Thoracic aorta (tissue), 2 donors: Measurements from ENCODE around the gene DNAJC3. TPM values are rescaled to one million over a fixed set of nuclear protein-coding genes. Genes with fewer than 3 reads are reported as not detected.

Experiments used
- ATAC-seq: fragments of 150-250 bp; one replicate; pipeline ENCODE4 v1.8.0; 2017; ENCODE audit warnings: low read depth; ENCODE audit not compliant: insufficient number of reproducible peaks, low FRiP score
- DNase-seq: peaks from one replicate; pipeline ENCODE4 v3.0.0-alpha.2; 2020; ENCODE audit warnings: low spot score
- H3K27ac ChIP-seq, 2 donors: fragments of 200-600 bp; sonication (generic); 1 replicate in 1 of 2; 2 replicates in 1 of 2; pipeline ENCODE4 v1.5.1; 2016; ENCODE audit warnings: mild to moderate bottlenecking in 2 of 2, moderate library complexity in 2 of 2
- H3K27me3 ChIP-seq: fragments of 200-600 bp; sonication (generic); replicated peaks from 2 replicates; pipeline ENCODE4 v1.6.0; 2016; ENCODE audit warnings: mild to moderate bottlenecking; ENCODE audit not compliant: insufficient read depth
- H3K36me3 ChIP-seq: fragments of 200-600 bp; sonication (generic); one replicate; pipeline ENCODE4 v1.5.1; 2016
- H3K4me1 ChIP-seq, 2 donors: fragments of 200-600 bp; sonication (generic); 1 replicate in 1 of 2; 2 replicates in 1 of 2; pipeline versions ENCODE4 v1.5.1 to v1.6.0; 2016; ENCODE audit warnings: low read depth in 2 of 2, mild to moderate bottlenecking in 1 of 2; ENCODE audit not compliant: control insufficient read depth in 1 of 2
- H3K4me3 ChIP-seq: fragments of 200-600 bp; sonication (generic); 2 replicates; pipeline ENCODE4 v1.5.1; 2016; ENCODE audit warnings: mild to moderate bottlenecking
- H3K9me3 ChIP-seq: fragments of 200-600 bp; sonication (generic); 2 replicates; pipeline ENCODE4 v1.5.1; 2016
- total RNA-seq, 2 donors: library from RNA; depleted of rRNA; stranded (reverse); fragments of >200 nt; gene quantifications; one replicate each; pipeline versions ENCODE4 v1.1.0 to v1.2.3, GENCODE V29; 2016
- TF ChIP-seq, protein P1 (sequence below): fragments of 200-600 bp; sonication (generic); IDR thresholded peaks from one replicate; pipeline ENCODE4 v1.5.1; 2019; ENCODE audit warnings: antibody characterized with exemption

The DNAJC3 gene
- total RNA-seq, 2 donors from 2014 or later = 63.4 to 90.1 TPM

- ATAC-seq = no peak
Observed at GRCh38 chr13:95833719-95834118, 156.8 kb downstream of the DNAJC3 start.

GRCh38 chr13:95834134-95834765 is 157.3 kb downstream of the DNAJC3 start:
- no peaks in the 10 kb centered on the region for H3K4me1 ChIP-seq
- ATAC-seq (no peak), DNase-seq (no peak)
- no peaks in the 10 kb centered on the region for H3K27me3 ChIP-seq
- no peaks in the 10 kb centered on the region for H3K36me3 ChIP-seq
- TF ChIP-seq, protein P1, sequence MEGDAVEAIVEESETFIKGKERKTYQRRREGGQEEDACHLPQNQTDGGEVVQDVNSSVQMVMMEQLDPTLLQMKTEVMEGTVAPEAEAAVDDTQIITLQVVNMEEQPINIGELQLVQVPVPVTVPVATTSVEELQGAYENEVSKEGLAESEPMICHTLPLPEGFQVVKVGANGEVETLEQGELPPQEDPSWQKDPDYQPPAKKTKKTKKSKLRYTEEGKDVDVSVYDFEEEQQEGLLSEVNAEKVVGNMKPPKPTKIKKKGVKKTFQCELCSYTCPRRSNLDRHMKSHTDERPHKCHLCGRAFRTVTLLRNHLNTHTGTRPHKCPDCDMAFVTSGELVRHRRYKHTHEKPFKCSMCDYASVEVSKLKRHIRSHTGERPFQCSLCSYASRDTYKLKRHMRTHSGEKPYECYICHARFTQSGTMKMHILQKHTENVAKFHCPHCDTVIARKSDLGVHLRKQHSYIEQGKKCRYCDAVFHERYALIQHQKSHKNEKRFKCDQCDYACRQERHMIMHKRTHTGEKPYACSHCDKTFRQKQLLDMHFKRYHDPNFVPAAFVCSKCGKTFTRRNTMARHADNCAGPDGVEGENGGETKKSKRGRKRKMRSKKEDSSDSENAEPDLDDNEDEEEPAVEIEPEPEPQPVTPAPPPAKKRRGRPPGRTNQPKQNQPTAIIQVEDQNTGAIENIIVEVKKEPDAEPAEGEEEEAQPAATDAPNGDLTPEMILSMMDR = peak; percentile 92
- H3K27ac ChIP-seq = no peak overlapping the region
- no peak overlapping the region for H3K4me3 ChIP-seq
- H3K9me3 ChIP-seq = no peaks in the 10 kb centered on the region

More at GRCh38 chr13:95833719-95834118, 156.8 kb downstream of the DNAJC3 start:
- no peaks in the 10 kb centered on the region for H3K36me3 ChIP-seq
- TF ChIP-seq, protein P1 = no peak
- H3K27me3 ChIP-seq = no peaks in the 10 kb centered on the region
- no peak overlapping the region for H3K27ac ChIP-seq
- no peaks in the 10 kb centered on the region for H3K9me3 ChIP-seq
- no peaks in the 10 kb centered on the region for H3K4me1 ChIP-seq
- DNase-seq = no peak
- no peak overlapping the region for H3K4me3 ChIP-seq

DNA sequence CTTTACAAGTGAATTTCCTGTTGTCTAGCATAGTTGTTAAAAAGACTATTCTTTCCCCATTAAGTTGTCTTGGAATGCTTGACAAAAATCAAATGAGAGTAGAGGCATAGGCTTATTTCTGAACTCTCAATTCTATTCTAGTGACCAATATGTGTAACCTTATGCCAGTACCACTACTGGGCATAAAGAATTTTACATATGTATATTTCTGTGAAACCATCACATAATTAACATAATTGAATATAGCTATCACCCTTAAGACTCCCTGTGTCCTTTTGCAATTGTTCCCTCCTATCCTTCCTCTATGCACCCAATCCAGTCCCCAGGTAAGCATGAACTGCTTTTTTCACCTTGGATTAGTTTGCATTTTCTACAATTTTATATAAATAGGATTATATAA is 165.0 kb downstream of the DNAJC3 start:
- H3K9me3 ChIP-seq = no peaks in the 10 kb centered on the region
- no peak for DNase-seq

DNA sequence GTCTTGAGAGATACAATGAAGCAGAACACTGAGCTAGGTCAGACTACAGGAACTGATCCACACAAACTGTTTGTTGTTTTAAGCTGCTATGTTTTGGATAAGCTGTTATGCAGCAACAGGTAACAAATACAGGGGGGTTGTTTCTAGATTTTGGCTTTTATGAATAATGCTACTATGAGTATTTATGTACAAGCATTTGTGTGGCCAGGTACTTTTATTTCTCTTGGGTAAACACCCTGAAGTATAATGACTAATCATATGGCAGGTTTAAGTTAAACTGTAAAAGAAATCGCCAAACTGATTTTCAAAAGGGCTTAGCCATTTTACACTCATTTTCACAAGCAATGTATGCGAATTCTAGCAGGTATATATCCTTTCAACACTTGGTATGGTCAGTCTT is 166.0 kb downstream of the DNAJC3 start:
- DNase-seq (no peak), ATAC-seq (no peak)
- H3K4me3 ChIP-seq = no peak overlapping the region
- H3K4me1 ChIP-seq = no peaks in the 10 kb centered on the region
- H3K36me3 ChIP-seq = no peaks in the 10 kb centered on the region
- H3K9me3 ChIP-seq = no peaks in the 10 kb centered on the region
- TF ChIP-seq, protein P1 = no peak
- no peak overlapping the region for H3K27ac ChIP-seq
- no peaks in the 10 kb centered on the region for H3K27me3 ChIP-seq

More for the DNA sequence above, 165.0 kb downstream of the DNAJC3 start:
- Histone ChIP-seq H3K27ac (no peak overlapping the region), H3K4me1 (no peaks in the 10 kb centered on the region), H3K27me3 (no peaks in the 10 kb centered on the region), H3K4me3 (no peak overlapping the region), H3K36me3 (no peaks in the 10 kb centered on the region)
- TF ChIP-seq, protein P1 = no peak
- ATAC-seq = no peak

Other genes starting within 250 kb of the DNAJC3 start
- gene CLDN10, start 124.4 kb upstream of the DNAJC3 start, total RNA-seq = not detected
- gene DZIP1, start 32.4 kb upstream of the DNAJC3 start, total RNA-seq = 10 to 100 TPM; 24.5 to 26.0 TPM